ENCODE results near the gene CDC14C.

Gene CDC14C

GRCh38 chr7:48938539-48939295, 14.4 kb downstream of the CDC14C start:
- peak; percentile 27 for DNase-seq (ENCODE audit: low read depth)
- no peak for TF ChIP-seq CTCF (IDR thresholded peaks at IDR 0.05; ENCODE audit: insufficient read depth, low read depth, low read length, missing control alignments)
- H3K4me3 ChIP-seq (ENCODE audit: low read length): no peak overlapping the region

GRCh38 chr7:48943279-48943990, 19.1 kb downstream of the CDC14C start:
- no peak for DNase-seq (ENCODE audit: low read depth)
- no peak for TF ChIP-seq CTCF (IDR thresholded peaks at IDR 0.05; ENCODE audit: insufficient read depth, low read depth, low read length, missing control alignments)
- no peak overlapping the region for H3K4me3 ChIP-seq (ENCODE audit: low read length)

- TF ChIP-seq CTCF (IDR thresholded peaks at IDR 0.05; ENCODE audit: insufficient read depth, low read depth, low read length, missing control alignments): no peak
- H3K4me3 ChIP-seq (ENCODE audit: low read length): no peak overlapping the region
- no peak for DNase-seq (ENCODE audit: low read depth)
These were observed 31.6 kb downstream of the CDC14C start for GRCh38 chr7:48955916-48956315.

GRCh38 chr7:48959676-48960075, 35.3 kb downstream of the CDC14C start:
- no peak for TF ChIP-seq CTCF (IDR thresholded peaks at IDR 0.05; ENCODE audit: insufficient read depth, low read depth, low read length, missing control alignments)
- no peak for DNase-seq (ENCODE audit: low read depth)
- no peak overlapping the region for H3K4me3 ChIP-seq (ENCODE audit: low read length)

- no peak for TF ChIP-seq CTCF (IDR thresholded peaks at IDR 0.05; ENCODE audit: insufficient read depth, low read depth, low read length, missing control alignments)
- no peak overlapping the region for H3K4me3 ChIP-seq (ENCODE audit: low read length)
- no peak for DNase-seq (ENCODE audit: low read depth)
These were observed 38.6 kb downstream of the CDC14C start for GRCh38 chr7:48962821-48963505.

- no peak for DNase-seq (ENCODE audit: low read depth)
- no peak for TF ChIP-seq CTCF (IDR thresholded peaks at IDR 0.05; ENCODE audit: insufficient read depth, low read depth, low read length, missing control alignments)
- H3K4me3 ChIP-seq (ENCODE audit: low read length): no peak overlapping the region
These were observed 39.7 kb downstream of the CDC14C start for GRCh38 chr7:48964074-48964473.
